ENCODE results near the gene SLCO1B3.

- TF ChIP-seq CTCF (IDR thresholded peaks at IDR 0.05) (no peak), ZFX (IDR thresholded peaks at IDR 0.05; ENCODE audit: borderline replicate concordance) (no peak)
Observed at GRCh38 chr12:20805921-20806320, 4.6 kb upstream of the SLCO1B3 start.
